GM21515 (cell line): ENCODE data around the gene OVCH2.
A peak's percentile ranks its signal among the peaks of the same experiment; 100 is the strongest.
"Not testable (repeated sequence)": the region's sequence is repeated elsewhere in the genome, so short reads cannot be mapped to it uniquely, and the experiment has no call there.

Experiments
- ATAC-seq: cut with Tn5 transposase; IDR thresholded peaks from one replicate; pipeline ENCODE4 v1.9.1; 2021; ENCODE audit not compliant: unreplicated experiment

The OVCH2 gene

DNA sequence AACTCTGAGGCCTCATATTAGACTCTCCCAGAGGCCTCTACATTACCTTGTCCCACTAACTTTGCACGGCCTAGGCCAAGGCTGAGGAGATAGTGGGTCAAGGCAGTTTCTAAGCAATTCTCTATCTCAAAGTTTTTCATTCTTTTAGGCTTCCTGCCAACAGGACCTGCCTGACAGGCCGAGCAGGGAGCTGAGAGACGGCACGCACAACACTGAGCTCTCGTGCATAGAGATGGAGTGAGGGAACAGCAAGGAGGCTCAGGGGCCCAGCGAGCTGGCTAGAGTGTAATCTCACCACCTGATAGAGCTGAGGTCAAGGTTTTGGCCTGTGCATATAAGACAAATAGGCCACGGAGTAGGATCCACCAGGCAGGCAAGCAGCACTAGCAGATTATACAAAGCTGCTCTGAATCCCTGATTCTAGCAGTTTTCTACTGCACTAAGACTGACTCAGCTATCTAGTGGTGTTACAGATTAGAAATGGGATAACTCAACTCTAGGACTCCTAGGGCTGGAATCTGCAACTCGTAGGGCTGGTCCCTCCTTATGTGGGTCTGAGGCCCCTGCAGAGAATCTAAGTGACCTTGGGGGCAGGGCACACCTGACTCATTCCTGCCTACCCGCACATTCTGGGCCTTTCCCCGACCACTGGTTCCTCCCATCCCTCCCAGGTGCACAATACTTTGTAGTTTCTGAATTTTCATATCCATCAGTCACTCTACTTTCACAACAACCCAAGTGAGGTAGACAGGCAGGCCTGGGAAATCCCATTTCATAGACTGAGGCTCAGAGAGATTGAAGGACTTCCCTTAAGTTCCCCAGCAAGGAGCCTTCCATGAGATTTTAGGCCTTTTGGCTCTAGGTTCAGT, 34.7 kb downstream of the OVCH2 start:
- ATAC-seq = peak; percentile 62

DNA sequence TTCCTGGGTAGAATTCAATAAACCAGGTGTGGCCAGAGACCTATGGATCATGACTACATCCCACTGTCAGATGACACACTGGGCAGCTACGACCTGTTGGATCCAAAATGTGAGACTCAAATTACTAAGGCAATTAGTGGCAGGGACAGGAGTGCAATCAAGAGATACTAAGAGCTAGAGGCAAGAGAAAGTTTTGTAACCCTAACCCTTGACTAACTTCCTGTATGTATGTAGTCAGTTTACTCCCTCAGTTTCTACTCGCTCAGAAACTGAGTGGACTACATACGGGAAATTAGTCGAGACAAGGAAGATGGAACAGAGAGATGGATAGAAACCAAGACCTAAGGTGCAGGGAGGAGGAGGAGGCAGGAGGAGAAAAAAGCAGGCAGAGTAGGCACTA, 35.6 kb downstream of the OVCH2 start:
- no peak for ATAC-seq

DNA sequence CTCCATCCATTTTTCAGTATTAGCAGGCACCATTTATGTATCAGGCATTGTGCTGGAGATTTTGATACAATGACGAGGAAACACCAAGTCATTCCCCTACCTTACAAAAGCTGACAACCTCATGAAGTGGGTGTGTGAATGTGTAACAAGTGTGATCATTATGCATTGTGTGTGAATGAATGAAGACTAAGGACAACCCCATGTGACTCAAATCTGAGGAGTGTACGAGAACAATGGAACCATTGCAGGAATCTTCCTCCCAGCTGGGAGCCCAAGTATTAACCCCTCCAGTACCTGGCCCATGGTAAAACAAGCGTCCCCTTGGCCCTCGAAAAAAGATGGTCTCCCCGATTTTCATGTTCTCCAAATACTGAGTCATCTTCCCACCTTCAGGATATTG, 37.4 kb downstream of the OVCH2 start:
- no peak for ATAC-seq

DNA sequence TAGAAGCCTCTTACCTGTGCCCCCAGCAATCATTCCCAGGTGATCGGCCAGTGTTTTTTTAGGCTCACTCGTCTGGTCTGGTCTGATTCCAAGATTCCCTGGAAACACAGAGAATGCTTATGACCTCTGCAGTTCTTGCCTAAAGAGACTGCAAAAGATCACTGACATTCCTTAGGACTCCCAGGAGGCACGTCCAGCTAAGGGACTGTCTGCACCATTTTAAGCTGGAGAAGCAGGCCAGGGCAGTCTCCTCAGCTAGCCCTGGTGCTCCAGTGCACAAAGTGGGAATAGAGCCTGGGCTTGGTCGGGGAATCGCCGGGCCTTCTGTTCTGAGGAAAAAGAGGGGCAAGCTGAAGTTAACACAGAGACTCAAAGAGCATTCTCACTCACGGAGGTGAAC, 37.8 kb downstream of the OVCH2 start:
- ATAC-seq = no peak

DNA sequence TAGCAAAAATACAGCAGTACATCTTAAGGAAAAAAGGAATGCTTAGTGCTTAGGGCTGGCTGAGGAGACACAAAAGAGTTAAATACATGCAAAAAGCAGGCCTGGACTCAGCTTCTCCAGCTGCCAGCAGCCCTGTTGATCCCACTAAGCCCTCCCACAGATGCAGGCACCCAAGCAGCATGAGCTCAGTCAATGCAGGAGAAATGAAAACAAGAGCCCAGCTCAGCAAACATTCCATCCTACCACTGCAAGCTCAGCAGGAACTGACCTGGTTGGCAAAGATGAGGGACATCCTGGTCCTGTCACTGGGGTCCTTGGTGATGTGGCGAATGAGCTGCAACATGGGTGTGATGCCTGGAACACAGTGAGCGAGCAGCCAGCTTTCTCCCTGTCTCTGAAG, 38.8 kb downstream of the OVCH2 start:
- no peak for ATAC-seq

DNA sequence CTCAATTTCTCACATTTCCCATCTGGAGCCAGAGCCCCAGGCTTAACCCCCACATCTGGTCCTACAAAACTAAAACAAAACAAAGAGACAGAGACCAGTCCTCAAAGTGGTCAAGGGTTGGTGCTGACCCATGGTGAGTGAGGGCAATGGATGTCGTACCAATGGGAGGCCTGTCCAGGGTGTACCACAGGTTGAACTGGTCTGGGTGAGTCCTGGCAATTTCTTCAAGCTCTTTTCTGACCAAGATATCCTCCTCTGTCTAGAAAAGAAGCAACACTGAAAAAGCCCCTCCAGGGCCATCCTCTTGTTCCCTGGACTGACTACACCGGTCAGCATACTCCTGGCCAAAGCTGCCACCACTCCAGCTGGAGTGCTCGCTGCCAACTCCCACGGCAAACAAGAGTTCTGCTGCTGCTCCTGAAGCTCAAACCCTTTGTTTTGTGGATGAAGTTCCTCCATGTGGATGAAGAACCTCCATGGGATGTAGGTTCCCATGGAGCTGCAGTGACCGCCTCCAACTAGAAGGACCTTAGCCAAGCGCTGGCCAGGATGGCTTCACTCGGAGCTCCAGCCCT, 39.9 kb downstream of the OVCH2 start:
- no peak for ATAC-seq

DNA sequence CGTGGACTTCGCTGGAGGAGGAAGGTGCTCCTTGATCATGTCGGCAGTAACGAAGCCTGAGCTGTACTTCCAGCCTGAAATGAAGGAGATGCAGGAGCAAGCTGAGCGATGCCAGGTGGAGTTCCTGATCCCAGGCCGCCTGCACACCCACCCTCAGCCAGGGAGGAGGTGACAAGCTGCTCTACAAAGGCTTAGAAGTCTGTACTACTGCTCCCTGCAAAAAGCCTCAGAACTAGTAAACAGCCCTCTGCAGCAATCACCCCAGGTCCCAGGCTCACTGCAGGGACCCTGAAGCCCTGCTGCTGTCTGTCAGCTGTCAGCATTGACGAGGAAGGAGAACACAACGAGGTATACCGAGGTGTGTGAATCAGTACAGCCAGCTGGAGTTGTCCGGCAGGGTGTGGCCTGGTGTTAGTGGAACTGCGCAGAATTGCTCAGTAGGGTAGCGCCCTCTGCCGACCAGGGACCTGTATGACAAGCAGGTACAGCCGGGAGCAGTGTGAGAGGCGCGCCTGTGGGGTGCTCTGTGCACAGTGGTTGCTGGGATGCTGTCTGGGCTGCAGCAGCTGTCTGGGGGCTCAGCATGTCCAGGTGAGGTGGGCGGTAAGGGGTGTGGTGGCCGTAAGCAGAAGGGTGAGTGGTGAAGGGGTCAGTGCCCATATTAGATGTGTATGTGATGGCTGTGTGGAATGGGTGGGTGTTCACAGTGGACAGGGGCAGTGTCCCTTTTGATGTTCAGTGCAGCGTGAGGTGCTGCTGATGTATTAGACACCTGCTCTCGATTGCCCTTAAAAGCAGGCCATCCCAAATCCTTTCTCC, 40.6 kb downstream of the OVCH2 start:
- peak; percentile 99 for ATAC-seq

DNA sequence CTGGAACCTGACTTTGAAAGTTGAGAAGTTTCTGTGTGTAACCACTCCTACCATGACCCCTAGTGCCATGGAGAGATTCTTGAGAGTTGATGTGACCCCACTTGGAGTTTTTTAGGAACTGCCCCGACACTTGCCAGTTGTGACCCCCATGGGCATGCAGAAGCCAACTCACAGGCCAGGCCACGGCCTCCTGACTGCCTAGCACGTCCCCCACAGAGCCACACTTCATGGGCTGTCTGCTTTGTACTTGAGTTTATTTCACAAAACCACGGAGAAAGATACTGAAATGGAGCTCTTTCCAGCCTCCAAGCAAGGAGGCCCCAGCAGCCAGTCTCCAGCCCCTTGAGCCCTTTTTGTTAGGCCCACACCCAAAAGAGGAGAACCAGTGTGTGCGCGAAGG, 41.4 kb downstream of the OVCH2 start:
- ATAC-seq = no peak

DNA sequence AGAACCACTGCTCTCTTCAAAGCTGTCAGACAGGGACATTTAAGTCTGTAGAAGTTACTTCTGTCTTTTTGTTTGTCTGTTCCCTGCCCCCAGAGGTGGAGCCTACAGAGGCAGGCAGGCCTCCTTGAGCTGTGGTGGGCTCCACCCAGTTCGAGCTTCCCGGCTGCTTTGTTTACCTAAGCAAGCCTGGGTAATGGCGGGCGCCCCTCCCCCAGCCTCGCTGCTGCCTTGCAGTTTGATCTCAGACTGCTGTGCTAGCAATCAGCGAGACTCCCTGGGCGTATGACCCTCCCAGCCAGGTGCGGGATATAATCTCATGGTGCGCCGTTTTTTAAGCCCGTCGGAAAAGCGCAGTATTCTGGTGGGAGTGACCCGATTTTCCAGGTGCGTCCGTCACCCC, 42.7 kb downstream of the OVCH2 start:
- not testable (repeated sequence) for ATAC-seq

DNA sequence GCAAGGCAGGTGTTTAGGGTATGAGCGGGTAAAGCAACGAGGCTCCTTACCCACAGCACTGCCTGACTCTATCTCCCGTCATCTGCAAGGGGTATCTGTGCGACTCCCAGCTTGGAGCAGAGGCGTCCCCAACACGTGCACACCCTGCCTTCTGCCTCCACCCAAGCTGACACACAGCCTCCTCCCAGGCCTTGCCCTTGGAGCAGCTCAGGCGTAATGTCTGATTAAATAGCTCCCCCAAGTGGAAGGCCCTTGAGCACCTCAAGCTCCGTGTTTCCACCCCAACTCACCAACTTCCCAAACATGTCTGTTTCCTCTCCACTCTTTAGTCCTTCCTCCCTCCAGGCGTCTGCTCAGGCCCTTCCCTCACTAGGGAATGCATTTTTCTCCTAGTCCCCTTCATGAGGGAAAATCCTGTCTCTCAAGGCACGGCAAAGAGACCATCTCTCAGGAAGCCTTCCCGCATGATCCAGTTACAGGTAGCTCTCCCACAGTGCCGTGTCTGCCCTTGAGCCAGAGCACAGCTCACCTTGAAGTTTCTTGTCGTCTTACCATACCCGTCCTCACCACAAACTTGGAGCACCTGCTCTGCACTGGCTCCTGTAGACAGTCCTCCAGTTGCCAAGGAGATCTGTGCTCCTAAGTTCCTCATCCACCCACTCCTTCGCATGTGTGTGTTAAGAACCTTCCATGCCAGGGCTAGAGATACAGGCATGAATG, 48.8 kb downstream of the OVCH2 start:
- ATAC-seq = no peak

DNA sequence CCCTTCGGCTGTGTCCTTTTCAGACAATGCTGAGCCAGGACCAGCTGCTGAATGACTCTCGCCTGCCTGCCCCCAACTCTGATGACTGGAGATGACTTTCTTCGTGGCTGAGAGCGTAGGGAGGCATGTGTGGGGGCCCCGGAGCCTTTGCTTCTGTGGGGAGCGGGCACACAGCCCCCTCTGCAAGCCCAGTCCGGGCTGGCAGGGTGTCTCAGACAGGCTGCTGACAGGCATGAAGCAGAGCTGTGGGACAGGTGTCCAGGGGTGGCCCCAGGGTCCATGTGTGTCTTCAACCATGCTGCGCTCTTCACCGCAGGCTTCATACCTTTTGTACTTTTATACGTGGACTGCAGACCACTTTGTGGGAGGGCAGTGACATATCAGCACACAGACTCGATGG, 49.6 kb downstream of the OVCH2 start:
- no peak for ATAC-seq

DNA sequence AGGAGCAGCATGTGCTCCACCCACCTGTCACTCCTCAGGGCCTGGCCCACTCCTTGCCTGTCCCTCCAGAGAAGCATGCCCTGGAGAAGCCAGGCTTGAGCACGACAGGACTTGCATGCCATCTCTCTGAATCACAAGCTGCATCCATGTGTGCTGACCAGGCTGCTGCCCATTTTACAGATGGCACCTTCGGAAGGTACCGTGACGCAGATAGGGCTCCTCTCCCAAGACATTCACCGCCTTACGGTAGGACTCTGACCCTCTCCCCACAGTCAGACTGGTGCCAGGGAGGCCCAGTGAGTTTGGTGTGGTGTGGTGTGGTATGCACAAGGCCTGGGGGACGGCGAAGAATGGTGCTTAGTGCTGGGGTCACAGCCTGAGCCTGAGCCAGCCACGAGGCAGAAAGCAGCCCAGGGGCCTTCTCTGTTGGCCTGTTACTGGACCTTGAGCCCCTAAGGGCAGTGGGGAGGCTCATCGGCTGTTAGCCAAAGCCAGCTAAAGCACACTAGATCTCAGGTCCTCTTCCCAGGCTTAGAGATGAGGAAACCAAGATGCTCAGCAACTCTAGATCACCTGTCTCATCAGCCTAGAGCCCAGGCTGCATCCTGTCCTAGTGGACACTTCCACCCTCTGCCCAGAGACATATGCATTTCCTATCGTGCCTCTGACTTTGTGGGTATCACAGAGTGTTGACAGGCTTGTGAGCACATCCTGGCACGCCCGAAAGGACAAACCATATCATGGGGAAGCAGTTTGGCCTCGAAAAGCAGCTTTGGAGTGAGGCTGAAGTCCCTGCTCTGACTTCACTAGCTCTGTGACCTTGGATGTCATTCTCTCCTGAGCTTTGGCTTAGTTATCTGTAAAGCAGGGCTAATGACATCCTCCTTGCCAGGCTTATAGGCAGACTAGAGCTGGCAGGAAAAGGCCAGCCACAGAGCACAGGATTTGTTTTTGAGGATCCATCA, 50.7 kb downstream of the OVCH2 start:
- ATAC-seq = no peak

DNA sequence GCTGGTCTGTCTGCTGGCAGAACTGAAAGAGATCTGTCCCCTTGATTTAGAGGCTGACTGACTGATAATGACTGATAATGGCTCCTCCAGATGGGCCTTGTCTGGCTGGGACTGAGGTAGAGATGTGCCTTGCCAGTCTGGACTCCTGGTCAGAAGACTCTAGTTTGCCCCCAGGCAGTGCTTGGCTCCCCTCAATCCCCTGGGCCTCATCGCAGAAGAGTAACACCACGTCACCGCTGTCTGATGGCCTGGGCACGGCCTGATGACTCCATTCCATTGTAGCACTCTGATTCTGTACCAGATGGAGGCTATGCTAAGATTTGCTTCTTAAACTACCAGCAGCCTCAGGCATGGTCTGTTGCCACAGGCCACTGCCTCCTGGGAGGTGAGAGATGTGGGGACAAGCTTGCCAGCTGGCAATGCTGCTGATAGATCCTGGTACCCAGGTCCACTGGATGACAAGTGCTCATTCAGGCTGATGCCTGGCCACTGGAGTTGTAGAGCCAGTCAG, 52.0 kb downstream of the OVCH2 start:
- ATAC-seq = no peak

DNA sequence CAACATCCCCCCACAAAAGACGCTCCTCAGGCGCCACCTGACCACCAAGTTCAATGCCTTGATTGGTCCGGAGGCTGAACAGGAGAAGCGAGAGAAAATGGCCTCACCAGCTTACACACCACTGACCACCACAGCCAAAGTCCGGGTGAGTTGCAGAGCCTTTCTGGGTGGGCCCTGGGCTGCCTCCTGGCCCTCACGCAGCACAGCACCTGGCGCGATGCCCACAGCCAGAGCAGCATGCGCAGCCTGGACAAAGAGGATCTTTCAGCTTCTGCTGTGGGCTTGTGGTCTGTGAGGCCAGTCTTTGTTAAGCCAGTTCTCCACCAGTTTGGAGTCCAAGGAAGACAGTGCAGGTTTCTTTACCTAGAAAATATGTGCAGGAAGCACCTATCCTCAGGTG, 54.6 kb downstream of the OVCH2 start:
- ATAC-seq = no peak

DNA sequence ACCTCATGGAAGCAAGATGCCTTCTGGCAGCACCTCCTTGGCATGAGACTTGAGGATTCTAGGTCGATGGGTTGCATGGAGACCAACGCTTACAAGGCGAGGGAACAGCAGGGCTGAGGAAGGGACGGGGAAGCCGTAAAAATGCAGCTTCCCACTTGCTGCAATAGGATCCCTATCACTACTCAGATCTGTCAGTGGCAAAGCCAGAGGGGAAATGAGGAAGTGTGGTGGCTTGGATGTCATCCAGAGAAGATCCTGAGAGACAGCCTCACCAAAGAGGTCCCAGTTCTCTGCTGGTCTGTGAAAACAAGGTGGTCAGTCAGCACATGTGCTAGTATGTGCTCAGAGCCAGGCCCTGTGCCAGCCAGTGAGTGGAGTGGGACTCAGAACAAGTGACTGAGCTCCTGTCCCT, 55.1 kb downstream of the OVCH2 start:
- ATAC-seq = no peak

DNA sequence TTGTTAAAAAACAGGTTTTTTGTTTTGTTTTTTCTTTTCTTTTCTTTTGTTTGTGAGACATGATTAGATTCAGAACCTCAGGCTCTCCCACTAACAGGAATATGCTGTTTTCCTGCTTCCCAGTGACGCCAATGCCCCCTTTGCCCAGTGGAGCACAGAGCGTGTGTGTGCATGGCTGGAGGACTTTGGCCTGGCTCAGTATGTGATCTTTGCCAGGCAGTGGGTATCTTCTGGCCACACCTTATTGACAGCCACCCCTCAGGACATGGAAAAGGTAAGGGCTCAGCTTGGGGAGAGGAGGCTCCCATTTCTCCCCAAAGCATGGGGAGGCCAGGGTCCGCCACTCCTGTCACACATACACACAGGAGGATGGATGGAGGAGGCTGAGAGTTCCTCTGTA, 58.0 kb downstream of the OVCH2 start:
- no peak for ATAC-seq

DNA sequence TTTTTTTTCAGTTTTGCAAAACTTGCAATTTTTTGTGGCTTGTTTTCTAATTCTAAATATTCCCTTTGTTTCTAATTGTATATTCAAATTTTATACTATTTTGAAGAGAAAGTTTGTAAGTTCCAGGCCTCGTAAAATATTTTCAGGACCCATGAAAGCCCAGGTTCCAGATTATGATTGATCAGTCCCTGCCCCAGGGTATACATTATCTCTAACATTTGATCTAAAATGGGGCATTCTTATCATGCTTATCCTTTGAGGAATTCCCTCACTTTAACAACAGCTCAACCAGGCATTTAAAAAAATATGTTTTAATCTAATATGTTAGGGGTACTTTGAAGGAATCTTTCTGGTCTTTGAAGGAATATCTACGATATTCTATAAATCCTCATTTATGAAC, 59.4 kb downstream of the OVCH2 start:
- ATAC-seq = no peak

DNA sequence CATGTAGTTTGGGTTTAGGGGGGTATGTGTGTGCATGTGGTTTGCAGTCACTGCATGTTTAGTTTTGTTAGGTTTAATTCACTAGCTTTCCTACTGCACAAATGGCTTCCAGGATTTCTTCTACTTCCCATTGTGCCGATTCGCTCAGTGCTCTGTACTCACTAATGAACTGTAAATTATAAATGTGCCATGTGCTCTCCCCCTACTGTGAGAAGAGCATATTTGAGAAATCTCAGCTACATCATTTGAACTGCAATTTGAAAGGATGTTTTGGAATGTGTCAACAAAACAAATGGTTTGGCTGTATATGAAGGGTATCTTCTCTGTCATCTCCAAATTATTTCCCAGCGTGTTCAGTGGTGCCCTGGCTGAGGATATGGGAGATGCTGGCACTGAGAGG, 61.1 kb downstream of the OVCH2 start:
- no peak for ATAC-seq

DNA sequence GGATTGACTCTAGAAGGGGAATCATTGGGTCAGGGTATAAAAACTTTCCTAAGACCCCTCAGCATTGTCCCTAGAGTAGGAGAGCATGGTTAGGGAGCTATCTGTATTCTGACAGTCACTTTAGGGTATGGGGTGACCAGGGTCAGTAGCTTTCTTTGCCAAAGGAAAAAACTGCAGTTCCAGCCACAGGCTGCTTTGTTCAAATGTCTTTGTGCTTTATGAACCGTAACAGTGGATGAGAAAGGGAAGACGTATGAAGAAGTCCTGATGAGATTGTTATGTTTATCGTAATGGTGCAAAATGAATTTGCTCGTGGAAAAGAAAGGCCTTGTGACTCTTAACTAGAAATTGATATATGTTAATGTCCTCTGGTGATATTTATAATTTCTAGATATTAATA, 63.0 kb downstream of the OVCH2 start:
- ATAC-seq = no peak

DNA sequence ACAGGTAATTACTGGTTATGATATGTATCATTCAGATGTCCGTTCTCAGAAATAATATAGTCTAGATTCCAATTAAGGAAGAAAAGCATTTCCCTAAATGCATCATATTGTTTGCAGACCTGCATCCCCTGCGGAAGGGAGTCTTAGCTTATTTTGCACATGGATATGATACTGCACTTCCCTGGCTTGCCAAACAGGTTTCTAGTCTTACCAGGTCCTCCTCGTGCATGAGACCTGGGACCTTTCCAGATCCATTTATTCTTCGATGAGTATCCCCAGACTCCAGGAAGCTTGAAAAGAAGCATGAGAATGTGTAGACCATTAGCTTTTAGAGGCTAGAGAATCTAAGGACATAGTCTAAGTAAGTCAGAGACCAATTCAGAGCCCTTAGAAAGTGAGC, 63.5 kb downstream of the OVCH2 start:
- no peak for ATAC-seq
